IPS DF 6.9 (cell line): ENCODE measurements around the gene NME1.
"Not testable (repeated sequence)": the region's sequence is repeated elsewhere in the genome, so short reads cannot be mapped to it uniquely, and the experiment has no call there.

Experiments used
- DNase-seq: peaks from one replicate; pipeline ENCODE4 v3.0.0-alpha.2; 2013; ENCODE audit warnings: low read depth, low spot score
- H3K27ac ChIP-seq: one replicate; pipeline ENCODE4 v1.5.1; 2013; ENCODE audit warnings: low read length, control low read depth
- H3K27me3 ChIP-seq: 2 replicates; pipeline ENCODE4 v1.6.1; 2013; ENCODE audit warnings: mild to moderate bottlenecking, low read length; ENCODE audit not compliant: control insufficient read depth, insufficient read depth
- H3K36me3 ChIP-seq: 2 replicates; pipeline ENCODE4 v1.6.1; 2013; ENCODE audit warnings: low read length; ENCODE audit not compliant: control insufficient read depth, insufficient read depth
- H3K4me1 ChIP-seq: 2 replicates; pipeline ENCODE4 v1.6.1; 2013; ENCODE audit warnings: low read length; ENCODE audit not compliant: control insufficient read depth, insufficient read depth
- H3K4me3 ChIP-seq: 2 replicates; pipeline ENCODE4 v1.5.1; 2013; ENCODE audit warnings: mild to moderate bottlenecking, low read length
- H3K9me3 ChIP-seq: 2 replicates; pipeline ENCODE4 v1.6.1; 2013; ENCODE audit warnings: low read length, inconsistent platforms; ENCODE audit not compliant: control insufficient read depth, insufficient read depth
- WGBS: extraction: QIAGEN DNeasy Blood & Tissue Kit; methylation state at CpG from one replicate; pipeline ENCODE4 v1.1.7; 2013; ENCODE audit warnings: mixed read lengths, missing lambda C conversion rate; ENCODE audit not compliant: insufficient read length, insufficient coverage; 5-methylcytosine and 5-hydroxymethylcytosine counted together

Gene NME1

GRCh38 chr17:51166987-51167931 lies 13.9 kb downstream of the NME1 start:
- no peak for DNase-seq
- peak overlapping the region; percentile 58 for H3K4me3 ChIP-seq
- no peaks in the 10 kb centered on the region for H3K27me3 ChIP-seq
- no peaks in the 10 kb centered on the region for H3K4me1 ChIP-seq
- no peaks in the 10 kb centered on the region for H3K9me3 ChIP-seq
- WGBS = no CpG with 5 or more reads among the region's 42 CpGs
- no peak overlapping the region for H3K27ac ChIP-seq
- H3K36me3 ChIP-seq = peaks cover 8% of the 10 kb centered on the region; the same call in 1 of the 2 replicates

GRCh38 chr17:51169340-51169739 lies 16.0 kb downstream of the NME1 start:
- no CpG with 5 or more reads among the region's 1 CpG for WGBS
- H3K27me3 ChIP-seq = no peaks in the 10 kb centered on the region
- no peaks in the 10 kb centered on the region for H3K9me3 ChIP-seq
- H3K27ac ChIP-seq = no peak overlapping the region
- H3K4me3 ChIP-seq = no peak overlapping the region
- no peaks in the 10 kb centered on the region for H3K4me1 ChIP-seq
- peaks cover 8% of the 10 kb centered on the region; the same call in 1 of the 2 replicates for H3K36me3 ChIP-seq
- no peak for DNase-seq

GRCh38 chr17:51170736-51171135 lies 17.4 kb downstream of the NME1 start:
- WGBS = no CpG with 5 or more reads among the region's 2 CpGs
- no peak for DNase-seq
- no peaks in the 10 kb centered on the region for H3K4me1 ChIP-seq
- H3K27me3 ChIP-seq = no peaks in the 10 kb centered on the region
- no peak overlapping the region for H3K4me3 ChIP-seq
- no peaks in the 10 kb centered on the region for H3K9me3 ChIP-seq
- no peak overlapping the region for H3K27ac ChIP-seq
- H3K36me3 ChIP-seq = peaks cover 8% of the 10 kb centered on the region; the same call in 1 of the 2 replicates

- not testable (repeated sequence) for H3K27ac ChIP-seq, H3K36me3 ChIP-seq, H3K4me3 ChIP-seq, H3K4me1 ChIP-seq, DNase-seq, H3K9me3 ChIP-seq, H3K27me3 ChIP-seq
- WGBS = no CpG with 5 or more reads among the region's 9 CpGs
These were observed 18.7 kb downstream of the NME1 start for GRCh38 chr17:51172030-51172429.

GRCh38 chr17:51180486-51180885 lies 27.1 kb downstream of the NME1 start:
- H3K36me3 ChIP-seq = peaks cover 3% of the 10 kb centered on the region; the same call in 1 of the 2 replicates

GRCh38 chr17:51184124-51184523 lies 30.8 kb downstream of the NME1 start:
- no peak overlapping the region for H3K4me3 ChIP-seq
- no CpG with 5 or more reads among the region's 1 CpG for WGBS
- no peaks in the 10 kb centered on the region for H3K4me1 ChIP-seq
- peaks cover 6% of the 10 kb centered on the region; the same call in 1 of the 2 replicates for H3K36me3 ChIP-seq
- DNase-seq = no peak
- H3K9me3 ChIP-seq = no peaks in the 10 kb centered on the region
- no peaks in the 10 kb centered on the region for H3K27me3 ChIP-seq
- no peak overlapping the region for H3K27ac ChIP-seq

More at GRCh38 chr17:51180486-51180885, 27.1 kb downstream of the NME1 start:
- WGBS = no CpG with 5 or more reads among the region's 5 CpGs
- no peaks in the 10 kb centered on the region for H3K9me3 ChIP-seq
- H3K27ac ChIP-seq = no peak overlapping the region
- no peaks in the 10 kb centered on the region for H3K27me3 ChIP-seq
- no peaks in the 10 kb centered on the region for H3K4me1 ChIP-seq
- no peak overlapping the region for H3K4me3 ChIP-seq
- DNase-seq = no peak

- DNase-seq = no peak
- Histone ChIP-seq H3K4me3 (no peak overlapping the region), H3K27ac (no peak overlapping the region), H3K4me1 (no peaks in the 10 kb centered on the region), H3K9me3 (no peaks in the 10 kb centered on the region), H3K27me3 (no peaks in the 10 kb centered on the region), H3K36me3 (peaks cover 5% of the 10 kb centered on the region; the same call in 1 of the 2 replicates)
- WGBS = no CpG with 5 or more reads among the region's 8 CpGs
These were observed 32.5 kb downstream of the NME1 start for GRCh38 chr17:51185763-51186332.

- H3K4me1 ChIP-seq = no peaks in the 10 kb centered on the region
- H3K27me3 ChIP-seq = no peaks in the 10 kb centered on the region
- H3K36me3 ChIP-seq = peaks cover 12% of the 10 kb centered on the region; the same call in 1 of the 2 replicates
- no peak overlapping the region for H3K27ac ChIP-seq
- WGBS = no CpG with 5 or more reads among the region's 9 CpGs
- no peaks in the 10 kb centered on the region for H3K9me3 ChIP-seq
- DNase-seq = no peak
- no peak overlapping the region for H3K4me3 ChIP-seq
These were observed 35.0 kb downstream of the NME1 start for GRCh38 chr17:51188271-51188833.

GRCh38 chr17:51189162-51189561 lies 35.8 kb downstream of the NME1 start:
- peaks cover 12% of the 10 kb centered on the region; the same call in 1 of the 2 replicates for H3K36me3 ChIP-seq
- no peak overlapping the region for H3K27ac ChIP-seq

GRCh38 chr17:51189628-51190027 lies 36.3 kb downstream of the NME1 start:
- no peak overlapping the region for H3K27ac ChIP-seq
- no peak for DNase-seq
- H3K36me3 ChIP-seq = peaks cover 12% of the 10 kb centered on the region; the same call in 1 of the 2 replicates
- H3K9me3 ChIP-seq = no peaks in the 10 kb centered on the region
- H3K27me3 ChIP-seq = no peaks in the 10 kb centered on the region
- no peak overlapping the region for H3K4me3 ChIP-seq
- no peaks in the 10 kb centered on the region for H3K4me1 ChIP-seq
- no CpG with 5 or more reads among the region's 1 CpG for WGBS

More at GRCh38 chr17:51189162-51189561, 35.8 kb downstream of the NME1 start:
- Histone ChIP-seq H3K4me3 (no peak overlapping the region), H3K27me3 (no peaks in the 10 kb centered on the region), H3K4me1 (no peaks in the 10 kb centered on the region), H3K9me3 (no peaks in the 10 kb centered on the region)
- DNase-seq = no peak
